Astrocyte of the cerebellum (primary cell): ENCODE results near the gene CROCC.

Experiments
- DNase-seq: peaks from one replicate; pipeline ENCODE4 v3.0.0-alpha.2; 2011; ENCODE audit warnings: low read depth
- H3K4me3 ChIP-seq: 2 replicates; pipeline ENCODE4 v1.5.1; 2011; ENCODE audit warnings: mild to moderate bottlenecking, low read depth, low read length, moderate library complexity
- in situ Hi-C: cut with HindIII; loops from 2 replicates; pipeline ENCODE4 v1.10.0; 2017; ENCODE audit warnings: low sequenced_read_pairs
- TF ChIP-seq, protein P1 (sequence below): IDR thresholded peaks from 2 replicates; pipeline ENCODE4 v1.5.1; 2012; ENCODE audit warnings: low read length, low read depth, moderate library complexity, mild to moderate bottlenecking; ENCODE audit errors: missing control alignments

Gene CROCC

DNA sequence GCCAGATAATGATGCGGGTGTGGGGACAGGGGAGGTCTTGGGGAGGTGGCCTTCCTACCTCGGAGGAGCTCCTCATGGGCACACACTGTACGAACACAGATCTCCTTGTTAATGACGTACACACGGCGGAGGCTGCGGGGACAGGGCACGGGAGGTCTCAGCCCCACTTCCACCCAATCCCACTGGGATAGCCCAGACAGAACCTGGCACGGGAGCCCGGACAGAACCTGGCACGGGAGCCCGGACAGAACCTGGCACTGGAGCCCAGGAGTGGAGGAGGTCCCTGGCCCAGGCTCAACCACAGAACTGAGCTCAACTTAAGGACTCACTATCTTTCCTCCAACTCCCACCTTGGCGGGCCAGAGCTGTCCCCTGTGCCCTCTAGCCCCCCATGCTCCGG lies 53.5 kb downstream of the CROCC start:
- no peak for DNase-seq
- no peak overlapping the region for H3K4me3 ChIP-seq
- in situ Hi-C loops = no loop called here
- TF ChIP-seq, protein P1, sequence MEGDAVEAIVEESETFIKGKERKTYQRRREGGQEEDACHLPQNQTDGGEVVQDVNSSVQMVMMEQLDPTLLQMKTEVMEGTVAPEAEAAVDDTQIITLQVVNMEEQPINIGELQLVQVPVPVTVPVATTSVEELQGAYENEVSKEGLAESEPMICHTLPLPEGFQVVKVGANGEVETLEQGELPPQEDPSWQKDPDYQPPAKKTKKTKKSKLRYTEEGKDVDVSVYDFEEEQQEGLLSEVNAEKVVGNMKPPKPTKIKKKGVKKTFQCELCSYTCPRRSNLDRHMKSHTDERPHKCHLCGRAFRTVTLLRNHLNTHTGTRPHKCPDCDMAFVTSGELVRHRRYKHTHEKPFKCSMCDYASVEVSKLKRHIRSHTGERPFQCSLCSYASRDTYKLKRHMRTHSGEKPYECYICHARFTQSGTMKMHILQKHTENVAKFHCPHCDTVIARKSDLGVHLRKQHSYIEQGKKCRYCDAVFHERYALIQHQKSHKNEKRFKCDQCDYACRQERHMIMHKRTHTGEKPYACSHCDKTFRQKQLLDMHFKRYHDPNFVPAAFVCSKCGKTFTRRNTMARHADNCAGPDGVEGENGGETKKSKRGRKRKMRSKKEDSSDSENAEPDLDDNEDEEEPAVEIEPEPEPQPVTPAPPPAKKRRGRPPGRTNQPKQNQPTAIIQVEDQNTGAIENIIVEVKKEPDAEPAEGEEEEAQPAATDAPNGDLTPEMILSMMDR = no peak

DNA sequence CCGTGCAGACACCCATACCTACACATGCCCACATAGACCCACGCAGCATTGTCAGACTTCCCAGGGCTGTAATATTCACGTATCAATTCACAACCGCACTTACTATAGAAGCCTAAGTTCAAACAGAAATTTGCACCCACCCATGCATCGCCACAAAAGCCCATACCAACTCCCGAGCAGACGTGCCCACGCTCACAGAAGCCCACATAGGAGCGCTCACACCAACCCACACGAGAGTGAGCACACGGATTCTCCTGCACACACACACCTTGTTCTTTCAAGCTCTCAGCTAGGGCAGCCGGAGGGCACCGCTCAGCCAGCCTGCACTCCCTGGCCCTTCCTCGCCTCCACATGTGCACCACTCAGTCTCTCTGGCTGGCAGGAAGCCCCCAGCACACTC lies 54.1 kb downstream of the CROCC start:
- in situ Hi-C loops = no loop called here
- DNase-seq = no peak
- H3K4me3 ChIP-seq = no peak overlapping the region
- TF ChIP-seq, protein P1 = no peak

DNA sequence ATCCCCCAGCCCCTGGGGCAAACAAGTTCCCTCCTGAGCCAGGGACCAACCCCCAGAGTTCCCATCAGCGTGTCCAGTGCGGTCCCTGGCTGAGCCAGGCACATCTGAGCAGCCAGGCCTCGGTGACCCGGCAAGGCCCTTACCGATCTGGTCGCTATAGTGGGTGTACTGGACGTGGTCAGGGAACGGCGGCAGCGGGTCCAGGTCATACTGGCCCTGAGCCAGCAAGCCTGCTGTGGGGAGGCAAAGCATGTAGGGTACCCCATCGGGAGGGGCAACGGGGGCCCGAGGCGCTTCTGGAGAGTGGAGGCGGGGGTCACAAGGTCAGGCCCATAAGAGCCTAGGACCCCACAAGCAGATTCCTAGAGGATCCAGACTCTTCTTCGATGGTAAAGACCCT lies 55.2 kb downstream of the CROCC start:
- TF ChIP-seq, protein P1 = no peak
- DNase-seq = no peak
- in situ Hi-C loops = no loop called here
- H3K4me3 ChIP-seq = no peak overlapping the region

DNA sequence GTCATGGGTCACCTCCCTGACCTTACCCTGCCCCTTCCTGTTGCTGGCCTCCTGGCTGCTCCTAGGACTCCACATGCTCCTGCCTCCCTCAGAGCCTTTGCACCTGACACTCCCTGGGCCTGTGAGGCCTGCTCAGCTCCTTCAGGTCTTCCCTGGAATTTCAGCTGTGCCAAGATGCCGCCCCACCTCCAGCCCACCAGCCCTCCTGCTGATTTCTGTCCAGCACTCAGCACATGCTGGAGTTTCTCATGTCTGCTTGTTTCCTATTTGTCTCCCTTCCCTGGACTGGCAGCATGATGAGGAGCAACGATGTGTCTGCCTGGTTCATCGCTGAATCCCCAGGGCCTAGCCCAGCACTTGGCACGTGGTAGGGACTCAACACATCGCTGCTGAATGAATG lies 55.6 kb downstream of the CROCC start:
- no peak overlapping the region for H3K4me3 ChIP-seq
- TF ChIP-seq, protein P1 = no peak
- in situ Hi-C loops = no loop called here
- DNase-seq = no peak

DNA sequence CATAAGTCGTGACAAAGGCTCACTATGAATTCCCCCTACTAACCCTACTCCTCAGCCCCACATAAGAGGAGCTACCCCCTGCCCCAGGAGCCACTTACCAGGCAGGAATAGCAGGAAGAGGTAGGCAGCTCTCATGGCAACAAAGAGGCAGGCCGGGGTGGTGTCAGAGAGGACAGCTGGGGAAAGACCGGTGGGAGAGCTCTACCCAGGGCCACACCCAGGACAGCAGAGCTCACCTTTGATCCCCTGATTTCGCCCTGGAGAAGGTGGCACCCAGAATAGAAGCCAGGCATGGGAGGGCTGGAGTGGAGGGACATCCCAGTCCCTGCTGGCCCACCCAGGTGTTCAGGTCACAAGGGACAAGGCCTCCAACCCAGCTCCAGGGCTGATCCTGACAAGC lies 56.4 kb downstream of the CROCC start:
- H3K4me3 ChIP-seq = peak overlapping the region; percentile 57
- in situ Hi-C loops = no loop called here
- TF ChIP-seq, protein P1 = no peak
- DNase-seq = no peak

DNA sequence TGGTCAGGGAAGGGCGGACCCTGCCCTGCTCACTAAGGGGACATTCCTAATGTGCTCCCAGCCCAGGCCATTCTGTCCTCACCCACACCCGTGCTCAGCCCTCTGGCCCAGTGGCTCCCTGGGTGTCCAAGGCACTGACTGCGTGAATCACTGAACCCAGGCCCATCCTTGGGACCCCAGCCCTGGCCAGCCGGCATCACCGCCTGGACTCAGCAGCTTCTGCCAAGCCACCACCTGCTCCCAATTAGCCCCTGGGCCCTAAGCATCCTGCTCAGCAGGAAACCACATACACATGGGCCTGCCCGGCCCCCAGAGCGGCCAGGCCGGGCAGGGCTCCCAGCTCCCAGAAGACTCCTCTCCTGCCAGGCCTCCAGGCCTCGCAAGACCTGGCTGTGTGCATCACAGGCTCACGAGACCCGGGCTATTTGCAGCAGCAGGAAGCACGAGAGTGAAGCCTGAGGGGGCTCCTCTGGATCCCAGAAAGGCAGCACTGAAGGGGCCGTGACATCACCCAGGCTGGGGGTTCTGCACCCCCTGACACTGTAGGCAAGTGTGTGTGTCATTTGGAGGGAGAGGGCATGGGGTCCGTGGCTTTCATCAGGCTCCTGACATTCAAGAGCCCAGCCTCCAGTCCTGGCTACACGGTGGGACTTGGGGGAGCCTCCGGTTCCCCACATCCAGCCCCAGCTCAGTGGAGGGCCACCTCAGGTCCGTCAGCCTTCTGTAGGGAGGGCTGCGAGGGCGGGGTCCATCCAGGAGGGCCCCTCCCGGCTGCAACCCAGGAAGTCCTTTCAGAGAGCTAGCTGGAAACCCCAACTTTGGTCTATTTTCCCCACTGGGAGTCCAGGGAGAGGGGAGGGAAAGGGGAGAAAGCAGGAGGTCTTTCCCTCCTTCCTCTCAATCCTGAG lies 57.1 kb downstream of the CROCC start:
- H3K4me3 ChIP-seq = peak overlapping the region; percentile 57
- in situ Hi-C loops = no loop called here
- DNase-seq = peak; percentile 80
- TF ChIP-seq, protein P1 = no peak
